Subcutaneous adipose tissue (tissue), 4 donors: ENCODE measurements around the gene SOAT2. TPM values are rescaled to one million over a fixed set of nuclear protein-coding genes. Genes with fewer than 3 reads are reported as not detected.

Experiments used
- total RNA-seq, 4 donors: library from RNA; depleted of rRNA; stranded (reverse); fragments of >200 nt; gene quantifications; one replicate each; pipeline ENCODE4 v1.1.0, GENCODE V29; 2016
- TF ChIP-seq, protein P1 (sequence below): fragments of 450-650 bp; IDR thresholded peaks from one replicate; pipeline ENCODE4 v1.5.1; 2016; ENCODE audit warnings: low read depth, mild to moderate bottlenecking, control low read depth, antibody characterized with exemption, moderate library complexity

Gene SOAT2
- total RNA-seq, 4 donors from 2014 or later = 0.38 TPM; not detected in 3

DNA sequence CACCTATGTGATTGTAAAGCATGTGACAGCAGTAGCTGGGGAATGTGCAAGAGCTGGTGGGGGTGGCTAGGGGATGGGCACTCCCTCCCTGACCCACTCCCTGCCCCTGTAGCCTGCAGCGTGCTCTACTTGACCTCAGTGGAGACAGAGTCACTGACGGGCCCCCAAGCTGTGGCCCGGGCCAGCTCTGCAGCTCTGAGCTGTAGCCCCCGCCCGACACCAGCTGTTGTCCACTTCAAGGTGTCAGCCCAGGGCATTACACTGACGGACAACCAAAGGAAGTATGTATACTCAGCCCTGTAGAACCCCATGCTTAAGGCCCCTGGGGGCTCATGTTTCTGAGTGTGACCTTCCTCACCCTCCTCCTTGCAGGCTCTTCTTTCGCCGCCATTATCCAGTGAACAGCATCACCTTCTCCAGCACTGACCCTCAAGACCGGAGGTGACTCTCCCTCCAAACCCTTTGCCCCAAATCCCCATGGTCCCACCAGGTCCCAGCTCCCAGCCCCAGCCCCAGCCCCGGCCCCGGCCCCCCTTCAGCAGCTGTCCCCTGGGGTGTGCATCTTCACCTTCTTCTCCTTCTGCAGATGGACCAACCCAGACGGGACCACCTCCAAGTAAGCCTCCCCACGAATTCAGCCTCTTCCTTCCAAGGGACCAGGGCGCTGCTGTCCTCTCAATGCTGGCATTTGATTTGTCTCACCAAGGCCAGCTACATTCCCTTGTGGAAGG is 40.1 kb upstream of the SOAT2 start:
- TF ChIP-seq, protein P1, sequence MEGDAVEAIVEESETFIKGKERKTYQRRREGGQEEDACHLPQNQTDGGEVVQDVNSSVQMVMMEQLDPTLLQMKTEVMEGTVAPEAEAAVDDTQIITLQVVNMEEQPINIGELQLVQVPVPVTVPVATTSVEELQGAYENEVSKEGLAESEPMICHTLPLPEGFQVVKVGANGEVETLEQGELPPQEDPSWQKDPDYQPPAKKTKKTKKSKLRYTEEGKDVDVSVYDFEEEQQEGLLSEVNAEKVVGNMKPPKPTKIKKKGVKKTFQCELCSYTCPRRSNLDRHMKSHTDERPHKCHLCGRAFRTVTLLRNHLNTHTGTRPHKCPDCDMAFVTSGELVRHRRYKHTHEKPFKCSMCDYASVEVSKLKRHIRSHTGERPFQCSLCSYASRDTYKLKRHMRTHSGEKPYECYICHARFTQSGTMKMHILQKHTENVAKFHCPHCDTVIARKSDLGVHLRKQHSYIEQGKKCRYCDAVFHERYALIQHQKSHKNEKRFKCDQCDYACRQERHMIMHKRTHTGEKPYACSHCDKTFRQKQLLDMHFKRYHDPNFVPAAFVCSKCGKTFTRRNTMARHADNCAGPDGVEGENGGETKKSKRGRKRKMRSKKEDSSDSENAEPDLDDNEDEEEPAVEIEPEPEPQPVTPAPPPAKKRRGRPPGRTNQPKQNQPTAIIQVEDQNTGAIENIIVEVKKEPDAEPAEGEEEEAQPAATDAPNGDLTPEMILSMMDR = no peak

DNA sequence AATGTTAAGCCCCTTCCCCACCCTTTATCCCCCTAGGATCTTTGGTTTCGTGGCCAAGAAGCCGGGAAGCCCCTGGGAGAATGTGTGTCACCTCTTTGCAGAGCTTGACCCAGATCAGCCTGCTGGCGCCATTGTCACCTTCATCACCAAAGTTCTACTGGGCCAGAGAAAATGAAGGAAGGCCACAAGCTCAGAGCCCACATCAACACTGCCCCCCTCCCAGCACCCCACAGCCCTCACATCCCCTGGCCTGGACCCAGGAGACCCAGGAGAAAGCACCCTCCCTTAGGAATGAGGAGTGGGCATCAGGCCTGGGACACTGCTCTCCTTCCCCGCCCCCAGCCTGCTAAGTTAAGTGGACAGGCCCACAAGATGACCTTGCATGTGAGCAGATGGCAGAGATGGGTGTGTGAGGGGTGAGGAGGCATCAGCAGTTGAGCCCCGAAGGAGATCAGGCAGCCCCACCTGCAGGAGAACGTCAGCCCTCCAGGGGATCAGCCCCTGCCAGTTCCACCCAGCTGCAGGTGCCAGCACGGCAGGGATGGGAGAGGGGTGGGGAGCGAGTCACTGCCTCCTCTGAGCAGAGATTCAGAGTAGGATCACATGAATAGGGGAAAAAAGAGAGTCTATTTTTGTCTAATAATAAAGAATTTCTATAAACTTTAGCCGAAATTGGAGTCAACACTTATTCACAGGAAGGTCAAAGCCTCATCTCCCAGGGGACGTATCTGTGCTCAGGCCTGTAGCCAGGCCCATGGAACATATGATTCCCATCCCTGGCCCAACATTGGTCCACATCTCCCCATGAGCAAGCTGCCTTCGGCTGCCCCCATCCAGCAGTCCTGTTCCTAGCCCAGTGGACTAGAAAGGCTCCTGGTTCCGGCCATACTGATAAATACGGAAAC is 39.3 kb upstream of the SOAT2 start:
- TF ChIP-seq, protein P1 = no peak

DNA sequence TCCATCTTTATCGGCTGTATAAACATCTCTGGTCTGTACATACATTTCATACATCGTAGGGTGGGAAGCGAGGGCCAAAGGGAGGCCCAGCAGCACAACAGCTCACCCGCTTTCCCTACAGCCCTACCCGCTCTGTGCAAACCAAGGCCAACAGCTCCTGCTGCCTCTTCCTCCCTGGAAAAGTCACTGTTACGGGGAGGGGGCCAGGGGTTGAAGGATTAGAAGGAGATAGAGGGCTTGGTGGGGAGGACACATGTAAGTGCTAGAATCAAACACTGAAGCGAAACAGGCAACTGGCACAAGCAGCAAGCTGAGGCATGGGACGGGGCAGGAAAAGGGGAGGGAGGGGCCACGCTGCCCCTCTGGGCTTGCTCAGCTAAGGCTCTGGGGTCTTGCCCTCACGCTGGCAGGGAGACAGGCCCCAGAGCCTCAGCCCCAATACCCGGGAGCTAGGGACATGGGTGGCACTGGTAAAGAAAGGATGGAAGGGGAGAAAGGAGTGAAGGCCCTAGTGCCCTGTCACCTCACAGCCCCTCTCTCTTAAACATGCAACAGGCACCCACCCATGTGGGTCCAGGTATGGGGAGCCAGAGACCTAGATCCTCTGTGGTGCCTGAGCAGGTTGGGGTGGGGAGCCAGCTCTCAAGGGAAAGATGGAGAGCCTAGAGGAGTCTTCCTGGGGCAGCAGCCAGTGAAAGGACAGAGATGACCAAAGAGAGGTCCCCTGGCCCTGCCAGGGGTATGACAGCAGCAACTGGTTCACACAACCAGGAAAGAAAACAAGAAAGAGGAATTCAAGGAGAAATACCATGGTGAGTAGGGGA is 38.5 kb upstream of the SOAT2 start:
- TF ChIP-seq, protein P1 = no peak

DNA sequence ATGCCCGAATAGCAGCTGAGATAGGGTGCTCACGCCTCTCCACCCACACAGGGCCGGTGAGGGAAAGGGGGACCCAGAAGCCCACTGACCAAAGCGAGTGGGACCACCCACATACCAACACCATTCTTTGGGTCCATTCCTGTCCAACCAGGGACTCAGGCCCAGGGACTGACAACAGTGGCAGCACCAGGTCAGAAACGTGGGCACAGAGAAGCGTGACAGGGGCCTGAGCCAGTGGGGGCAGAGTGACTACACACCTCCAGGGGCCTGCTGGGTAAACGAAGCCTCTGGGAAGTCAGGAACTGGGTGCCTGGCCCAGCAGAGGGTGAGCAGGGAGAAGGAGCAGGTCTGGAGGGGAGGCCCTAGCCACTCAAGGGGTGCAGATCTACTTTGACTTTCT is 37.8 kb upstream of the SOAT2 start:
- TF ChIP-seq, protein P1 = no peak

DNA sequence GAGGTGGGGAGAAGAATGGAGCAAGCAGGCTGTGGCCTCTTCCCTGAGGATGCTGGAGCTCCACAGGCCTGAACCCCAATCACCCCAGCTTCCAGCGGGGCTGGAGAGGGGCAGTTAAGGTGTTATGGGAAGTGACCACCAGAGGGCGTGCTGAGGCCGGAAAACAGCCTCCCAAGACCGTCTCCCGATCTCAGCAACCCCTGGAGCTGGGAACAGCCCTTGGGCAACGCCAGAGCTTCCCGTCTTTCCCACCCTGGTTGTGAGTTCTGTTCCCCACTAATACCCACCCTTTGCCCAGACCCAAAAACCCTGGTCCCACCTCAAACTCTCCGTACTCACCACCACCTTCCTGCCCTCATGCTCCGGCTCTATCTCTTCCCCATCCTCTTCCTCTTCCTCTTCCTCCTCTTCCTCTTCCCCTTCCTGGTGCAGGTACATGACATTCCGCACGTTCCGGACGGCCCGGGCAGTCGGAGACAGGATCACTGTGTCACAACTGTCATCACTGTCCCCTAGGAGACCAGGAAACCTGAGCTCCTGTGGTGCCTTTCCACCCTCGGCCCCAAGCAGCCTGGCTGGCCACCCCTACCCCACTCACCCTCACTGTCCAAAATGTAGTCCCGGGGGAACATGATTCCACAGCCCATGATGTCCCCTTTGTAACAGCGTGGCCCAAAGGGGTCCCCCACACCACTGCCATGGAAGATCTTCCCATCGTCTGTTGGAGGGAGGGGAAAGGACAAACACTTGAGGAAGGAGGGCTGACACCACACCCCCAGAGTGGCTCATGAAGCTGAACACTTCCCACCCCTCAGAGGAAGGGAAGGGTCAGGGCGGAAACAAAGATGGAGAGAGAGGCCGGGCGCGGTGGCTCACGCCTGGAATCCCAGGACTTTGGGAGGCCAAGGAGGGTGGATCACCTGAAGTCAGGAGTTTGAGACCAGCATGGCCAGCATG is 37.0 kb upstream of the SOAT2 start:
- TF ChIP-seq, protein P1 = no peak

DNA sequence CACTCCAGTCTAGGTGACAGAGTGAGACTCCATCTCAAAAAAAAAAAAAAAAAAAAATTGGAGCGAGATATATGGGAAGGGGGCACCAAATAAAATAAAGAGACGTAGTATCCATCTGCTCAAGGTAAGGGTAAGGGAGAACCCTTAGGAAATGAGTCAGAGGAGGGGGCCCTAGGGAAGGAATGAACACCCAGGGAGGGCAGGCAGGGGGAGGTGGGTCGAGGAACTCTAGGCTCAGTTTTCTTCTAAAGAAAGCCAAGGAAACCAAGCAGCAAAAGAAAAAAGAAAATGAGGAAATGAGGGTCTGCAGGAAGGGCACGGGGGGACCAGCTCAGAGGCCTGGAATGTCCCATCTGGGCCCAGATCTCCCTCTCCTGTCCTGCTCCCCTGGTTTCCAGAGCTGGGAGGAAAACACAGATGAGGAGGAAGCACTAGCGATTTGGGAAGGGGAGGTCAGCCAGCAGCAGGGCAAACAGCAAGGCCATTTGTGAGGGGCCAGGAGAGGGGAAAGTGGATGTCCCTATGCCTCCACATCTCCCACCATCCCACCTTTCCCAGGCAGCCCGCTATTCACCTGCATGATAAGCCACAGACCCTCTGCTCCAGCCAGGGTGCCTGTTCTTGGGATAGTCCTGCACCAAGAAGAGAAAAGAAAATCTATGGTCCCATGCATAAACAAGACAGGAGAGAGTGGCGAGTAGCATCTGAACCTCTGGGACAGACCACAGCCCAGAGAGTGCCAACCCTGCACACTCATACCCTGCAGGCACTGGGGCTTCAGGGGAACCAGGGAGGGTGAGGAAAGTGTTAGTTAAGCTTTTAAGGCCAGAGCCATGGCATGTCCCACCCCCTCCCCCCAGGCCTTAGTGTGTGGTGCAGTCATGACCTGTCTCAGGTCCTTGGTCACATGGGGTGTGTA is 36.0 kb upstream of the SOAT2 start:
- TF ChIP-seq, protein P1 = no peak
